DND-41 (cell line): ENCODE data around the gene ADCY2.
A peak's percentile ranks its signal among the peaks of the same experiment; 100 is the strongest.

ENCODE experiments used
- ATAC-seq: fragments of 200-7000 bp; cut with Tn5 transposase; 3 replicates; pipeline ENCODE4 v1.9.1; 2021; ENCODE audit warnings: low read depth; ENCODE audit not compliant: insufficient read depth
- DNase-seq: peaks from one replicate; pipeline ENCODE4 v3.0.0-alpha.2; 2020
- H2AFZ ChIP-seq: 2 replicates; pipeline ENCODE4 v1.6.0; 2012; ENCODE audit warnings: low read depth, low read length
- H3K27ac ChIP-seq: 2 replicates; pipeline ENCODE4 v1.5.1; 2012; ENCODE audit warnings: low read length, inconsistent platforms
- H3K27me3 ChIP-seq: fragments of 200-600 bp; sonication (generic); 2 replicates; pipeline ENCODE4 v1.6.0; 2012; ENCODE audit warnings: low read length, mild to moderate bottlenecking, inconsistent platforms; ENCODE audit not compliant: insufficient read depth, poor library complexity
- H3K36me3 ChIP-seq: 2 replicates; pipeline ENCODE4 v1.5.1; 2012; ENCODE audit warnings: low read length, inconsistent platforms; ENCODE audit not compliant: insufficient read depth
- H3K4me1 ChIP-seq: 2 replicates; pipeline ENCODE4 v1.5.1; 2012; ENCODE audit warnings: mild to moderate bottlenecking, low read length; ENCODE audit not compliant: insufficient read depth
- H3K4me2 ChIP-seq: 2 replicates; pipeline ENCODE4 v1.6.0; 2012; ENCODE audit warnings: mild to moderate bottlenecking, moderate library complexity, low read length, inconsistent platforms; ENCODE audit not compliant: insufficient read depth
- H3K4me3 ChIP-seq, 2 experiments: fragments of 200-600 bp in 1 of 2; shearing (Covaris generic) in 1 of 2; 2 replicates each; pipeline ENCODE4 v1.5.1; 2012 to 2016; ENCODE audit warnings: inconsistent platforms in 2 of 2, low read length in 2 of 2, mild to moderate bottlenecking in 2 of 2, low read depth in 1 of 2, moderate library complexity in 1 of 2
- H3K79me2 ChIP-seq: 2 replicates; pipeline ENCODE4 v1.6.0; 2012; ENCODE audit warnings: low read length, inconsistent platforms; ENCODE audit not compliant: insufficient read depth
- H3K9ac ChIP-seq: 2 replicates; pipeline ENCODE4 v1.6.0; 2012; ENCODE audit warnings: low read depth, mild to moderate bottlenecking, inconsistent platforms, low read length, moderate library complexity
- H3K9me3 ChIP-seq: 2 replicates; pipeline ENCODE4 v1.5.1; 2012; ENCODE audit warnings: low read length, moderate library complexity, mild to moderate bottlenecking, inconsistent platforms; ENCODE audit not compliant: insufficient read depth, severe bottlenecking
- H4K20me1 ChIP-seq: 2 replicates; pipeline ENCODE4 v1.6.0; 2012; ENCODE audit warnings: low read length; ENCODE audit not compliant: insufficient read depth
- CTCF ChIP-seq: IDR thresholded peaks from 2 replicates; pipeline ENCODE4 v1.5.1; 2012; ENCODE audit warnings: borderline replicate concordance, low read length, moderate library complexity, mild to moderate bottlenecking; ENCODE audit not compliant: poor library complexity, severe bottlenecking; ENCODE audit errors: extremely low read depth
- EZH2 ChIP-seq: IDR thresholded peaks from 3 replicates; pipeline ENCODE4 v1.6.1; 2012; ENCODE audit warnings: borderline replicate concordance, low read depth, mild to moderate bottlenecking, moderate library complexity, low read length, inconsistent platforms; ENCODE audit not compliant: severe bottlenecking

Gene ADCY2

GRCh38 chr5:7868773-7869473 lies 473.0 kb downstream of the ADCY2 start, which contains the start of the genes FASTKD3 and MTRR:
Gene FASTKD3 (minus strand): TSS chr5:7869031. CDS start chr5:7868083, 948 bp downstream.
Gene MTRR (plus strand): TSS chr5:7869148. CDS start chr5:7870795, 1,647 bp downstream.
- Histone ChIP-seq H3K9ac (peak within 1 kb of the TSS; percentile 86), H4K20me1 (peaks cover 40% of the 10 kb centered on the region), H3K79me2 (peaks cover 78% of the 10 kb centered on the region), H3K27ac (peak within 1 kb of the TSS; percentile 74), H3K4me1 (peaks cover 49% of the 10 kb centered on the region), H3K4me2 (peak within 1 kb of the TSS; percentile 82), H3K27me3 (no peaks in the 10 kb centered on the region), H3K9me3 (no peaks in the 10 kb centered on the region), H3K4me3 (peak within 1 kb of the TSS; percentile 86 to 92), H3K36me3 (peaks cover 51% of the 10 kb centered on the region), H2AFZ (peak within 1 kb of the TSS; percentile 92)
- DNase-seq = peak; percentile 92
- ATAC-seq = peak; percentile 99
- no peak for TF ChIP-seq CTCF
- no peak for TF ChIP-seq EZH2

GRCh38 chr5:7869474-7870136 lies 473.7 kb downstream of the ADCY2 start:
- Histone ChIP-seq H3K4me2 (peak overlapping the region; percentile 82), H3K27me3 (no peaks in the 10 kb centered on the region), H3K4me3 (peak overlapping the region; percentile 86 to 92), H2AFZ (peak overlapping the region; percentile 92), H3K9ac (peak overlapping the region; percentile 86), H3K9me3 (no peaks in the 10 kb centered on the region), H3K4me1 (peaks cover 49% of the 10 kb centered on the region), H3K79me2 (peaks cover 84% of the 10 kb centered on the region), H3K27ac (peak overlapping the region; percentile 55), H4K20me1 (peaks cover 40% of the 10 kb centered on the region), H3K36me3 (peaks cover 49% of the 10 kb centered on the region)
- ATAC-seq (peak; percentile 44), DNase-seq (peak; percentile 32)
- no peak for TF ChIP-seq CTCF
- TF ChIP-seq EZH2 = no peak

- H2AFZ ChIP-seq = no peak overlapping the region
- no peak overlapping the region for H3K9ac ChIP-seq
- TF ChIP-seq EZH2 (no peak), CTCF (no peak)
- no peaks in the 10 kb centered on the region for H3K27me3 ChIP-seq
- H3K4me1 ChIP-seq = peaks cover 38% of the 10 kb centered on the region
- H3K79me2 ChIP-seq = peaks cover 97% of the 10 kb centered on the region
- H3K9me3 ChIP-seq = no peaks in the 10 kb centered on the region
- DNase-seq = no peak
- peaks cover 51% of the 10 kb centered on the region for H4K20me1 ChIP-seq
- ATAC-seq = no peak
- H3K27ac ChIP-seq = no peak overlapping the region
- H3K4me3 ChIP-seq = no peak overlapping the region
- peaks cover 59% of the 10 kb centered on the region for H3K36me3 ChIP-seq
- H3K4me2 ChIP-seq = peak overlapping the region; percentile 82; the same call in 1 of the 2 replicates
Measured at GRCh38 chr5:7871653-7872052, 475.7 kb downstream of the ADCY2 start.
